Measurements from ENCODE around the gene RB1. TPM values are rescaled to one million over a fixed set of nuclear protein-coding genes. Genes with fewer than 3 reads are reported as not detected.

RB1 gene
- total and polyA plus RNA-seq, 2 experiments from 2014 or later: 19.5 to 22.3 TPM

DNA sequence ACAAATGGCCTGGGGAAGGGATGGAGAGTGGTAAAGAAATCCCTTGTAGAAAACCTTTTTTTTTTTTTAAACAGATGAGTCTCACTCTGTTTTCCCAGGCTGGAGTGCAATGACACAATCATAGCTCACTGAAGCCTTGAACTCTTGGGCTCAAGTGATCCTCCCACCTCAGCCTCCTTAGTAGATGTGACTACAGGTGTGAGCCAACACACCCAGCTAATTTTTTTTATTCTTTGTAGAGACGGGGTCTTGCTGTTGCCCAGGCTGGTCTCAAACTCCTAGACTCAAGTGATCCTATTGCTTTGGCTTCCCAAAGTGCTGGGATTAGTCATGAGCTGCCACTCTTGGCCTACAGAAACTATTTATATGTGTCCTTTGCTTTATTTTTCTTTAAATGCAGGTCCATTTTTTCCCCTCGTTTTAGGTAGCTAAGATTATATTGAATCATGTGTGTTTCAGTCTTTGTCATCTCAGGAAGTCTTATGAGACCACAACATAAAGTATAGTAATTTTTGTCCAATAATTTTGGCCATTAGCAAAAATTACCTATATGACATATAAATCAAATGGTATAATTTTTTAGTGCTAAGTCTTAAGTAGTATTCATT is 98.9 kb downstream of the RB1 start:
- Histone ChIP-seq H3K79me2 (replicated peaks; ENCODE audit: insufficient read depth) (no peaks in the 10 kb centered on the region), H2AFZ (no peak overlapping the region), H3K27ac (ENCODE audit: low read depth) (no peak overlapping the region), H4K20me1 (replicated peaks; ENCODE audit: insufficient read depth) (no peaks in the 10 kb centered on the region), H3K4me3 (no peak overlapping the region), H3F3A (replicated peaks; ENCODE audit: low read depth) (no peaks in the 10 kb centered on the region), H3K4me1 (ENCODE audit: insufficient read depth) (no peaks in the 10 kb centered on the region), H3K36me3 (ENCODE audit: insufficient read depth) (no peaks in the 10 kb centered on the region), H3K27me3 (ENCODE audit: insufficient read depth) (no peaks in the 10 kb centered on the region), H3K9me2 (ENCODE audit: insufficient read depth) (no peaks in the 10 kb centered on the region), H3K4me2 (no peak overlapping the region)
- DNase-seq (ENCODE audit: low spot score) (no peak), ATAC-seq (no peak)
- no peak overlapping the region for H3K4me3 Mint-ChIP-seq
- no peaks in the 10 kb centered on the region for H3K27me3 Mint-ChIP-seq (ENCODE audit: insufficient read depth, low read depth, poor library complexity)
- H3K36me3 Mint-ChIP-seq (ENCODE audit: low read depth): no peaks in the 10 kb centered on the region
- H3K27ac Mint-ChIP-seq: no peak overlapping the region
- no peaks in the 10 kb centered on the region for H3K9me3 Mint-ChIP-seq
- no peaks in the 10 kb centered on the region; the same call in 2 of the 3 replicates for H3K4me1 Mint-ChIP-seq
- TF ChIP-seq, protein P1, sequence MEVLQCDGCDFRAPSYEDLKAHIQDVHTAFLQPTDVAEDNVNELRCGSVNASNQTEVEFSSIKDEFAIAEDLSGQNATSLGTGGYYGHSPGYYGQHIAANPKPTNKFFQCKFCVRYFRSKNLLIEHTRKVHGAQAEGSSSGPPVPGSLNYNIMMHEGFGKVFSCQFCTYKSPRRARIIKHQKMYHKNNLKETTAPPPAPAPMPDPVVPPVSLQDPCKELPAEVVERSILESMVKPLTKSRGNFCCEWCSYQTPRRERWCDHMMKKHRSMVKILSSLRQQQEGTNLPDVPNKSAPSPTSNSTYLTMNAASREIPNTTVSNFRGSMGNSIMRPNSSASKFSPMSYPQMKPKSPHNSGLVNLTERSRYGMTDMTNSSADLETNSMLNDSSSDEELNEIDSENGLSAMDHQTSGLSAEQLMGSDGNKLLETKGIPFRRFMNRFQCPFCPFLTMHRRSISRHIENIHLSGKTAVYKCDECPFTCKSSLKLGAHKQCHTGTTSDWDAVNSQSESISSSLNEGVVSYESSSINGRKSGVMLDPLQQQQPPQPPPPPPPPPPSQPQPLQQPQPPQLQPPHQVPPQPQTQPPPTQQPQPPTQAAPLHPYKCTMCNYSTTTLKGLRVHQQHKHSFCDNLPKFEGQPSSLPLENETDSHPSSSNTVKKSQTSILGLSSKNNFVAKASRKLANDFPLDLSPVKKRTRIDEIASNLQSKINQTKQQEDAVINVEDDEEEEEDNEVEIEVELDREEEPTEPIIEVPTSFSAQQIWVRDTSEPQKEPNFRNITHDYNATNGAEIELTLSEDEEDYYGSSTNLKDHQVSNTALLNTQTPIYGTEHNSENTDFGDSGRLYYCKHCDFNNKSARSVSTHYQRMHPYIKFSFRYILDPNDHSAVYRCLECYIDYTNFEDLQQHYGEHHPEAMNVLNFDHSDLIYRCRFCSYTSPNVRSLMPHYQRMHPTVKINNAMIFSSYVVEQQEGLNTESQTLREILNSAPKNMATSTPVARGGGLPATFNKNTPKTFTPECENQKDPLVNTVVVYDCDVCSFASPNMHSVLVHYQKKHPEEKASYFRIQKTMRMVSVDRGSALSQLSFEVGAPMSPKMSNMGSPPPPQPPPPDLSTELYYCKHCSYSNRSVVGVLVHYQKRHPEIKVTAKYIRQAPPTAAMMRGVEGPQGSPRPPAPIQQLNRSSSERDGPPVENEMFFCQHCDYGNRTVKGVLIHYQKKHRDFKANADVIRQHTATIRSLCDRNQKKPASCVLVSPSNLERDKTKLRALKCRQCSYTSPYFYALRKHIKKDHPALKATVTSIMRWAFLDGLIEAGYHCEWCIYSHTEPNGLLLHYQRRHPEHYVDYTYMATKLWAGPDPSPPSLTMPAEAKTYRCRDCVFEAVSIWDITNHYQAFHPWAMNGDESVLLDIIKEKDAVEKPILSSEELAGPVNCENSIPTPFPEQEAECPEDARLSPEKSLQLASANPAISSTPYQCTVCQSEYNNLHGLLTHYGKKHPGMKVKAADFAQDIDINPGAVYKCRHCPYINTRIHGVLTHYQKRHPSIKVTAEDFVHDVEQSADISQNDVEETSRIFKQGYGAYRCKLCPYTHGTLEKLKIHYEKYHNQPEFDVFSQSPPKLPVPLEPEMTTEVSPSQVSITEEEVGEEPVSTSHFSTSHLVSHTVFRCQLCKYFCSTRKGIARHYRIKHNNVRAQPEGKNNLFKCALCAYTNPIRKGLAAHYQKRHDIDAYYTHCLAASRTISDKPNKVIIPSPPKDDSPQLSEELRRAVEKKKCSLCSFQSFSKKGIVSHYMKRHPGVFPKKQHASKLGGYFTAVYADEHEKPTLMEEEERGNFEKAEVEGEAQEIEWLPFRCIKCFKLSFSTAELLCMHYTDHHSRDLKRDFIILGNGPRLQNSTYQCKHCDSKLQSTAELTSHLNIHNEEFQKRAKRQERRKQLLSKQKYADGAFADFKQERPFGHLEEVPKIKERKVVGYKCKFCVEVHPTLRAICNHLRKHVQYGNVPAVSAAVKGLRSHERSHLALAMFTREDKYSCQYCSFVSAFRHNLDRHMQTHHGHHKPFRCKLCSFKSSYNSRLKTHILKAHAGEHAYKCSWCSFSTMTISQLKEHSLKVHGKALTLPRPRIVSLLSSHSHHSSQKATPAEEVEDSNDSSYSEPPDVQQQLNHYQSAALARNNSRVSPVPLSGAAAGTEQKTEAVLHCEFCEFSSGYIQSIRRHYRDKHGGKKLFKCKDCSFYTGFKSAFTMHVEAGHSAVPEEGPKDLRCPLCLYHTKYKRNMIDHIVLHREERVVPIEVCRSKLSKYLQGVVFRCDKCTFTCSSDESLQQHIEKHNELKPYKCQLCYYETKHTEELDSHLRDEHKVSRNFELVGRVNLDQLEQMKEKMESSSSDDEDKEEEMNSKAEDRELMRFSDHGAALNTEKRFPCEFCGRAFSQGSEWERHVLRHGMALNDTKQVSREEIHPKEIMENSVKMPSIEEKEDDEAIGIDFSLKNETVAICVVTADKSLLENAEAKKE (CRISPR knock-in tag; IDR thresholded peaks at IDR 0.05): no peak
- TF ChIP-seq EZH2 (IDR thresholded peaks at IDR 0.05; ENCODE audit: low read depth, unreplicated experiment): no peak
- TF ChIP-seq, protein P2, sequence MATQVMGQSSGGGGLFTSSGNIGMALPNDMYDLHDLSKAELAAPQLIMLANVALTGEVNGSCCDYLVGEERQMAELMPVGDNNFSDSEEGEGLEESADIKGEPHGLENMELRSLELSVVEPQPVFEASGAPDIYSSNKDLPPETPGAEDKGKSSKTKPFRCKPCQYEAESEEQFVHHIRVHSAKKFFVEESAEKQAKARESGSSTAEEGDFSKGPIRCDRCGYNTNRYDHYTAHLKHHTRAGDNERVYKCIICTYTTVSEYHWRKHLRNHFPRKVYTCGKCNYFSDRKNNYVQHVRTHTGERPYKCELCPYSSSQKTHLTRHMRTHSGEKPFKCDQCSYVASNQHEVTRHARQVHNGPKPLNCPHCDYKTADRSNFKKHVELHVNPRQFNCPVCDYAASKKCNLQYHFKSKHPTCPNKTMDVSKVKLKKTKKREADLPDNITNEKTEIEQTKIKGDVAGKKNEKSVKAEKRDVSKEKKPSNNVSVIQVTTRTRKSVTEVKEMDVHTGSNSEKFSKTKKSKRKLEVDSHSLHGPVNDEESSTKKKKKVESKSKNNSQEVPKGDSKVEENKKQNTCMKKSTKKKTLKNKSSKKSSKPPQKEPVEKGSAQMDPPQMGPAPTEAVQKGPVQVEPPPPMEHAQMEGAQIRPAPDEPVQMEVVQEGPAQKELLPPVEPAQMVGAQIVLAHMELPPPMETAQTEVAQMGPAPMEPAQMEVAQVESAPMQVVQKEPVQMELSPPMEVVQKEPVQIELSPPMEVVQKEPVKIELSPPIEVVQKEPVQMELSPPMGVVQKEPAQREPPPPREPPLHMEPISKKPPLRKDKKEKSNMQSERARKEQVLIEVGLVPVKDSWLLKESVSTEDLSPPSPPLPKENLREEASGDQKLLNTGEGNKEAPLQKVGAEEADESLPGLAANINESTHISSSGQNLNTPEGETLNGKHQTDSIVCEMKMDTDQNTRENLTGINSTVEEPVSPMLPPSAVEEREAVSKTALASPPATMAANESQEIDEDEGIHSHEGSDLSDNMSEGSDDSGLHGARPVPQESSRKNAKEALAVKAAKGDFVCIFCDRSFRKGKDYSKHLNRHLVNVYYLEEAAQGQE (IDR thresholded peaks at IDR 0.05; ENCODE audit: unreplicated experiment): no peak
- no peak for TF ChIP-seq ZNF331 (CRISPR knock-in tag; IDR thresholded peaks at IDR 0.05; ENCODE audit: low read depth)
- TF ChIP-seq NANOG (IDR thresholded peaks at IDR 0.05; ENCODE audit: borderline replicate concordance): no peak
- TF ChIP-seq JUNB (IDR thresholded peaks at IDR 0.05; ENCODE audit: unreplicated experiment): no peak
- TF ChIP-seq EZH2phosphoT487 (IDR thresholded peaks at IDR 0.05; ENCODE audit: unreplicated experiment): no peak
- no peak for TF ChIP-seq ZNF114 (CRISPR knock-in tag; IDR thresholded peaks at IDR 0.05)
- TF ChIP-seq CREB1 (CRISPR knock-in tag; IDR thresholded peaks at IDR 0.05; ENCODE audit: low read depth): no peak
- TF ChIP-seq, protein P3, sequence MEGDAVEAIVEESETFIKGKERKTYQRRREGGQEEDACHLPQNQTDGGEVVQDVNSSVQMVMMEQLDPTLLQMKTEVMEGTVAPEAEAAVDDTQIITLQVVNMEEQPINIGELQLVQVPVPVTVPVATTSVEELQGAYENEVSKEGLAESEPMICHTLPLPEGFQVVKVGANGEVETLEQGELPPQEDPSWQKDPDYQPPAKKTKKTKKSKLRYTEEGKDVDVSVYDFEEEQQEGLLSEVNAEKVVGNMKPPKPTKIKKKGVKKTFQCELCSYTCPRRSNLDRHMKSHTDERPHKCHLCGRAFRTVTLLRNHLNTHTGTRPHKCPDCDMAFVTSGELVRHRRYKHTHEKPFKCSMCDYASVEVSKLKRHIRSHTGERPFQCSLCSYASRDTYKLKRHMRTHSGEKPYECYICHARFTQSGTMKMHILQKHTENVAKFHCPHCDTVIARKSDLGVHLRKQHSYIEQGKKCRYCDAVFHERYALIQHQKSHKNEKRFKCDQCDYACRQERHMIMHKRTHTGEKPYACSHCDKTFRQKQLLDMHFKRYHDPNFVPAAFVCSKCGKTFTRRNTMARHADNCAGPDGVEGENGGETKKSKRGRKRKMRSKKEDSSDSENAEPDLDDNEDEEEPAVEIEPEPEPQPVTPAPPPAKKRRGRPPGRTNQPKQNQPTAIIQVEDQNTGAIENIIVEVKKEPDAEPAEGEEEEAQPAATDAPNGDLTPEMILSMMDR (conservative IDR thresholded peaks at IDR 0.05; ENCODE audit: low read depth in 2 of 2): no peak
- TF ChIP-seq, protein P4, sequence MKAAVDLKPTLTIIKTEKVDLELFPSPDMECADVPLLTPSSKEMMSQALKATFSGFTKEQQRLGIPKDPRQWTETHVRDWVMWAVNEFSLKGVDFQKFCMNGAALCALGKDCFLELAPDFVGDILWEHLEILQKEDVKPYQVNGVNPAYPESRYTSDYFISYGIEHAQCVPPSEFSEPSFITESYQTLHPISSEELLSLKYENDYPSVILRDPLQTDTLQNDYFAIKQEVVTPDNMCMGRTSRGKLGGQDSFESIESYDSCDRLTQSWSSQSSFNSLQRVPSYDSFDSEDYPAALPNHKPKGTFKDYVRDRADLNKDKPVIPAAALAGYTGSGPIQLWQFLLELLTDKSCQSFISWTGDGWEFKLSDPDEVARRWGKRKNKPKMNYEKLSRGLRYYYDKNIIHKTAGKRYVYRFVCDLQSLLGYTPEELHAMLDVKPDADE (IDR thresholded peaks at IDR 0.05): no peak
- no peak for TF ChIP-seq STAT1 (IDR thresholded peaks at IDR 0.05; ENCODE audit: unreplicated experiment)
- TF ChIP-seq POLR2AphosphoS5 (IDR thresholded peaks at IDR 0.05; ENCODE audit: low read depth): no peak

Data from GM23338 (cell line).